ENCODE results near the gene PDHX. TPM values are rescaled to one million over a fixed set of nuclear protein-coding genes. Genes with fewer than 3 reads are reported as not detected.
"Not testable (repeated sequence)": the region's sequence is repeated elsewhere in the genome, so short reads cannot be mapped to it uniquely, and the experiment has no call there.

PDHX gene
- total RNA-seq, 1 experiment from 2014 or later = 85.4 TPM

GRCh38 chr11:34911676-34912075 is 4.7 kb upstream of the PDHX start:
- 0 out of 2 replicates have a peak, but pooled peaks cover 3% of the 10 kb centered on the region for H3K4me1 ChIP-seq
- intact Hi-C loops (cut with micrococcal nuclease; ENCODE audit: unreplicated experiment) = no loop called here
- H3K4me1 Mint-ChIP-seq (ENCODE audit: low read depth, unreplicated experiment) = no peaks in the 10 kb centered on the region
- H3K9me3 ChIP-seq = no peaks in the 10 kb centered on the region
- H3K36me3 Mint-ChIP-seq (ENCODE audit: insufficient read depth, unreplicated experiment) = peaks cover 4% of the 10 kb centered on the region
- DNase-seq = no peak
- no TSS peak for BruUV-seq (replicated peaks)
- H3K27me3 Mint-ChIP-seq (ENCODE audit: insufficient read depth, unreplicated experiment) = no peaks in the 10 kb centered on the region
- no peak overlapping the region for H3K27ac Mint-ChIP-seq (ENCODE audit: unreplicated experiment)
- no peak overlapping the region for H3K4me3 Mint-ChIP-seq (ENCODE audit: unreplicated experiment)
- no peaks in the 10 kb centered on the region for H3K36me3 ChIP-seq (ENCODE audit: control insufficient read depth, insufficient read depth, low read length)
- no peaks in the 10 kb centered on the region for H3K9me3 Mint-ChIP-seq (ENCODE audit: unreplicated experiment)
- TF ChIP-seq CTCF (IDR thresholded peaks at IDR 0.05; ENCODE audit: insufficient read depth in 1 of 2, low read depth in 1 of 2, low read length in 1 of 2, severe bottlenecking in 1 of 2, unreplicated experiment in 1 of 2) = no peak
- CTCF ChIA-PET = no interaction called here
- no peaks in the 10 kb centered on the region for H3K27me3 ChIP-seq (replicated peaks; ENCODE audit: control insufficient read depth, insufficient read depth, low read length)
- POLR2A ChIA-PET = no interaction called here
- H3K4me3 ChIP-seq (ENCODE audit: low read depth, low read length) = no peak overlapping the region

GRCh38 chr11:34913556-34913955 is 2.9 kb upstream of the PDHX start:
- H3K27me3 ChIP-seq (replicated peaks; ENCODE audit: control insufficient read depth, insufficient read depth, low read length); H3K4me3 Mint-ChIP-seq (ENCODE audit: unreplicated experiment); H3K36me3 ChIP-seq (ENCODE audit: control insufficient read depth, insufficient read depth, low read length); H3K36me3 Mint-ChIP-seq (ENCODE audit: insufficient read depth, unreplicated experiment); H3K27ac Mint-ChIP-seq (ENCODE audit: unreplicated experiment); H3K4me1 Mint-ChIP-seq (ENCODE audit: low read depth, unreplicated experiment); POLR2A ChIA-PET; H3K27me3 Mint-ChIP-seq (ENCODE audit: insufficient read depth, unreplicated experiment); CTCF ChIA-PET; DNase-seq; H3K4me3 ChIP-seq (ENCODE audit: low read depth, low read length); intact Hi-C loops (cut with micrococcal nuclease; ENCODE audit: unreplicated experiment); H3K4me1 ChIP-seq; BruUV-seq (replicated peaks); H3K9me3 ChIP-seq; H3K9me3 Mint-ChIP-seq (ENCODE audit: unreplicated experiment): not testable (repeated sequence)

GRCh38 chr11:34915136-34916014 is 1.0 kb upstream of the PDHX start:
- POLR2A ChIA-PET = interaction anchor here (0.5 to 1.0 kb wide), 4 partner anchors 15 to 275 kb away, joined by 3 to 4 read pairs (median 3); no protein-coding TSS in a partner anchor
- H3K27me3 ChIP-seq (replicated peaks; ENCODE audit: control insufficient read depth, insufficient read depth, low read length) = no peaks in the 10 kb centered on the region
- DNase-seq = no peak
- CTCF ChIA-PET = interaction anchor here (0.6 to 1.0 kb wide), 4 partner anchors 18 to 495 kb away, joined by 3 to 5 read pairs (median 4); no protein-coding TSS in a partner anchor
- H3K4me3 ChIP-seq (ENCODE audit: low read depth, low read length) = peak overlapping the region; percentile 95
- H3K27me3 Mint-ChIP-seq (ENCODE audit: insufficient read depth, unreplicated experiment) = no peaks in the 10 kb centered on the region
- intact Hi-C loops (cut with micrococcal nuclease; ENCODE audit: unreplicated experiment) = loop anchor here (1.0 kb wide), 2 partner anchors 15 to 315 kb away; no protein-coding TSS in a partner anchor
- peaks cover 7% of the 10 kb centered on the region; the same call in 1 of the 2 replicates for H3K4me1 ChIP-seq
- peaks cover 12% of the 10 kb centered on the region for H3K4me1 Mint-ChIP-seq (ENCODE audit: low read depth, unreplicated experiment)
- H3K36me3 ChIP-seq (ENCODE audit: control insufficient read depth, insufficient read depth, low read length) = no peaks in the 10 kb centered on the region
- peaks cover 12% of the 10 kb centered on the region for H3K36me3 Mint-ChIP-seq (ENCODE audit: insufficient read depth, unreplicated experiment)
- TF ChIP-seq CTCF (IDR thresholded peaks at IDR 0.05; ENCODE audit: insufficient read depth in 1 of 2, low read depth in 1 of 2, low read length in 1 of 2, severe bottlenecking in 1 of 2, unreplicated experiment in 1 of 2) = no peak
- peak overlapping the region; percentile 100 for H3K4me3 Mint-ChIP-seq (ENCODE audit: unreplicated experiment)
- H3K9me3 ChIP-seq = no peaks in the 10 kb centered on the region
- TSS peak; percentile 69 for BruUV-seq (replicated peaks)
- H3K27ac Mint-ChIP-seq (ENCODE audit: unreplicated experiment) = peak overlapping the region; percentile 100
- H3K9me3 Mint-ChIP-seq (ENCODE audit: unreplicated experiment) = no peaks in the 10 kb centered on the region

Measured in Caco-2 (cell line).